Measurements from ENCODE around the gene NOS2. TPM values are rescaled to one million over a fixed set of nuclear protein-coding genes. Genes with fewer than 3 reads are reported as not detected.

NOS2 gene
- total RNA-seq, 1 experiment from 2014 or later: 0.35 TPM

- Histone ChIP-seq H4K91ac (ENCODE audit: insufficient read length, low read depth, low read length) (no peak overlapping the region), H3K56ac (ENCODE audit: insufficient read length, low read depth, low read length) (no peak overlapping the region), H3K23me2 (ENCODE audit: insufficient read length, low read depth, low read length, poor library complexity, severe bottlenecking) (peaks cover 5% of the 10 kb centered on the region), H4K8ac (replicated peaks; ENCODE audit: insufficient read length, low read depth, low read length) (no peak overlapping the region), H2AK5ac (ENCODE audit: insufficient read length, low read length) (no peak overlapping the region), H3K27ac (ENCODE audit: insufficient read length, low read depth, low read length) (no peak overlapping the region), H3T11ph (ENCODE audit: low read length) (no peak overlapping the region), H3K4me1 (ENCODE audit: insufficient read depth, low read length) (no peaks in the 10 kb centered on the region; the same call in 1 of the 2 replicates), H3K9ac (ENCODE audit: extremely low read depth, insufficient read length, low read length) (no peak overlapping the region), H3K23ac (ENCODE audit: insufficient read length, low read depth, low read length) (no peak overlapping the region), H2BK5ac (ENCODE audit: insufficient read length, low read length) (no peak overlapping the region), H3K9me3 (ENCODE audit: control insufficient read depth, low read depth, low read length) (no peaks in the 10 kb centered on the region), H3K18ac (ENCODE audit: insufficient read length, low read depth, low read length) (no peak overlapping the region), H3K79me1 (ENCODE audit: insufficient read depth, low read depth, low read length, poor library complexity, severe bottlenecking) (no peaks in the 10 kb centered on the region), H2AFZ (ENCODE audit: low read length) (no peak overlapping the region), H4K5ac (ENCODE audit: insufficient read length, low read depth, low read length) (no peak overlapping the region), H4K20me1 (ENCODE audit: control insufficient read depth, insufficient read depth, insufficient read length) (no peaks in the 10 kb centered on the region), H2BK120ac (ENCODE audit: low read depth, low read length, poor library complexity, severe bottlenecking) (no peak overlapping the region), H2BK12ac (ENCODE audit: insufficient read length, low read depth, low read length) (no peak overlapping the region), H2BK15ac (ENCODE audit: low read depth, low read length) (no peak overlapping the region), H3K4ac (ENCODE audit: low read depth, low read length) (no peak overlapping the region), H3K14ac (ENCODE audit: insufficient read depth, low read length) (no peak overlapping the region), H3K79me2 (ENCODE audit: insufficient read depth, low read length) (no peaks in the 10 kb centered on the region), H3K4me2 (ENCODE audit: insufficient read depth, insufficient read length, low read length) (no peak overlapping the region), H2BK20ac (ENCODE audit: low read depth, low read length, poor library complexity, severe bottlenecking) (no peak overlapping the region), H3K27me3 (ENCODE audit: insufficient read depth, low read length) (no peaks in the 10 kb centered on the region)
- peaks cover 5 to 7% of the 10 kb centered on the region in 2 experiments; a peak in 4 of 5 replicates for H3K9me3 Mint-ChIP-seq
- no peak for DNase-seq
- no peak for TF ChIP-seq CTCF (conservative IDR thresholded peaks at IDR 0.05)
- H3K27me3 Mint-ChIP-seq (ENCODE audit: low read depth): no peaks in the 10 kb centered on the region; the same call in 1 of the 2 replicates
- peak overlapping the region in 1 of 3 experiments; percentile 90; a peak in 1 of 7 replicates for H3K27ac Mint-ChIP-seq
- H3K4me1 Mint-ChIP-seq: peaks cover 26 to 31% of the 10 kb centered on the region in 2 experiments
- peaks cover 0 to 7% (median 0%) of the 10 kb centered on the region in 3 experiments; a peak in 3 of 7 replicates for H3K36me3 Mint-ChIP-seq (ENCODE audit: insufficient read depth in 1 of 3, low read depth in 3 of 3)
- WGBS (ENCODE audit: extremely low coverage, insufficient read length, low lambda C conversion rate): no CpG with 5 or more reads among the region's 17 CpGs
- no peak overlapping the region for H3K4me3 Mint-ChIP-seq
Observed at GRCh38 chr17:27807567-27808470, 7.5 kb upstream of the NOS2 start.

Measured in H9 (cell line).